Brain microvascular endothelial cell (primary cell): ENCODE measurements around the gene PAK1.

Source experiments
- DNase-seq: peaks from one replicate; pipeline ENCODE4 v3.0.0-alpha.2; 2020
- H3K27ac ChIP-seq: fragments of 250-450 bp; sonication (Bioruptor Pico); 2 replicates; pipeline ENCODE4 v1.5.1; 2020; ENCODE audit warnings: mild to moderate bottlenecking, moderate library complexity
- H3K27me3 ChIP-seq: fragments of 250-450 bp; sonication (Bioruptor Pico); replicated peaks from 2 replicates; pipeline ENCODE4 v1.5.1; 2020; ENCODE audit warnings: mild to moderate bottlenecking
- H3K36me3 ChIP-seq: fragments of 250-450 bp; sonication (Bioruptor Pico); replicated peaks from 2 replicates; pipeline ENCODE4 v1.5.1; 2020; ENCODE audit warnings: mild to moderate bottlenecking
- H3K4me3 ChIP-seq: 2 replicates; pipeline ENCODE4 v1.5.1; 2011; ENCODE audit warnings: low read depth, mild to moderate bottlenecking, control low read depth, low read length, moderate library complexity
- CTCF ChIP-seq: IDR thresholded peaks from 2 replicates; pipeline ENCODE4 v1.5.1; 2011; ENCODE audit warnings: low read depth, mild to moderate bottlenecking, moderate library complexity, low read length, control low read depth, inconsistent platforms; ENCODE audit errors: missing control alignments
- in situ Hi-C: cut with HindIII; loops from 2 replicates; pipeline ENCODE4 v1.10.0; 2017; ENCODE audit warnings: low sequenced_read_pairs, low pct_ligation_motif_present

The PAK1 gene

GRCh38 chr11:77400775-77401449 lies 73.0 kb downstream of the PAK1 start:
- no peak for DNase-seq
- TF ChIP-seq CTCF: no peak
- in situ Hi-C loops: no loop called here
- no peaks in the 10 kb centered on the region for H3K36me3 ChIP-seq
- no peak overlapping the region for H3K27ac ChIP-seq
- H3K4me3 ChIP-seq: no peak overlapping the region
- no peaks in the 10 kb centered on the region for H3K27me3 ChIP-seq

GRCh38 chr11:77400271-77400670 lies 73.6 kb downstream of the PAK1 start:
- Histone ChIP-seq H3K27ac (no peak overlapping the region), H3K27me3 (no peaks in the 10 kb centered on the region), H3K36me3 (no peaks in the 10 kb centered on the region), H3K4me3 (no peak overlapping the region)
- in situ Hi-C loops: no loop called here
- no peak for DNase-seq
- no peak for TF ChIP-seq CTCF

- no peak for DNase-seq
- no peaks in the 10 kb centered on the region for H3K36me3 ChIP-seq
- no peak for TF ChIP-seq CTCF
- H3K27me3 ChIP-seq: no peaks in the 10 kb centered on the region
- H3K4me3 ChIP-seq: no peak overlapping the region
- in situ Hi-C loops: no loop called here
- no peak overlapping the region for H3K27ac ChIP-seq
Measured at GRCh38 chr11:77397631-77398030, 76.3 kb downstream of the PAK1 start.

GRCh38 chr11:77396911-77397310 lies 77.0 kb downstream of the PAK1 start:
- Histone ChIP-seq H3K4me3 (no peak overlapping the region), H3K27me3 (no peaks in the 10 kb centered on the region), H3K27ac (no peak overlapping the region), H3K36me3 (no peaks in the 10 kb centered on the region)
- in situ Hi-C loops: no loop called here
- no peak for DNase-seq
- no peak for TF ChIP-seq CTCF

GRCh38 chr11:77396305-77396704 lies 77.6 kb downstream of the PAK1 start:
- no peak for DNase-seq
- in situ Hi-C loops: no loop called here
- no peaks in the 10 kb centered on the region for H3K27me3 ChIP-seq
- H3K27ac ChIP-seq: no peak overlapping the region
- H3K36me3 ChIP-seq: no peaks in the 10 kb centered on the region
- H3K4me3 ChIP-seq: no peak overlapping the region
- TF ChIP-seq CTCF: no peak
